HFFc6 (cell line): Measurements from ENCODE around the gene MYH1. TPM values are rescaled to one million over a fixed set of nuclear protein-coding genes. Genes with fewer than 3 reads are reported as not detected.

ENCODE experiments used
- DNase-seq: peaks from one replicate; pipeline ENCODE4 v3.0.0-alpha.2; 2018
- H3K27ac Mint-ChIP-seq: 2 replicates; pipeline ENCODE4 v1.8.0; 2020; ENCODE audit warnings: mild to moderate bottlenecking, mixed read lengths
- H3K27me3 Mint-ChIP-seq: 2 replicates; pipeline ENCODE4 v1.8.0; 2021; ENCODE audit warnings: mild to moderate bottlenecking, moderate library complexity, mixed read lengths; ENCODE audit not compliant: insufficient read depth
- H3K36me3 Mint-ChIP-seq: 2 replicates; pipeline ENCODE4 v1.8.0; 2021; ENCODE audit warnings: low read depth, mixed read lengths
- H3K4me1 Mint-ChIP-seq: 2 replicates; pipeline ENCODE4 v1.8.0; 2020; ENCODE audit warnings: low read depth, mixed read lengths
- H3K4me3 Mint-ChIP-seq: 2 replicates; pipeline ENCODE4 v1.8.0; 2020; ENCODE audit warnings: mild to moderate bottlenecking, moderate library complexity, mixed read lengths
- H3K9me3 Mint-ChIP-seq: 2 replicates; pipeline ENCODE4 v1.8.0; 2020; ENCODE audit warnings: mild to moderate bottlenecking, mixed read lengths
- long read RNA-seq: library from polyadenylated mRNA; unstranded; transcript quantifications from one replicate; pipeline ENCODE4 v2.0.0, GENCODE V29; 2019
- total RNA-seq, 6 experiments: library from RNA; stranded (reverse); fragmentation: NEBNext Ultra II Directional; extraction: Animal tissue kit (Norgen Biotek cat#: 25700); gene quantifications; 2 replicates in 1 of 6; 3 replicates in 5 of 6; pipeline ENCODE4 v1.2.3, GENCODE V29; 2021
- TF ChIP-seq, protein P1 (sequence below): fragments of 200-600 bp; sonication (generic); IDR thresholded peaks from 2 replicates; pipeline ENCODE4 v1.5.0; 2021; ENCODE audit warnings: antibody characterized with exemption, mild to moderate bottlenecking

Gene MYH1
- not detected for total RNA-seq
- long read RNA-seq = 0 reads

DNA sequence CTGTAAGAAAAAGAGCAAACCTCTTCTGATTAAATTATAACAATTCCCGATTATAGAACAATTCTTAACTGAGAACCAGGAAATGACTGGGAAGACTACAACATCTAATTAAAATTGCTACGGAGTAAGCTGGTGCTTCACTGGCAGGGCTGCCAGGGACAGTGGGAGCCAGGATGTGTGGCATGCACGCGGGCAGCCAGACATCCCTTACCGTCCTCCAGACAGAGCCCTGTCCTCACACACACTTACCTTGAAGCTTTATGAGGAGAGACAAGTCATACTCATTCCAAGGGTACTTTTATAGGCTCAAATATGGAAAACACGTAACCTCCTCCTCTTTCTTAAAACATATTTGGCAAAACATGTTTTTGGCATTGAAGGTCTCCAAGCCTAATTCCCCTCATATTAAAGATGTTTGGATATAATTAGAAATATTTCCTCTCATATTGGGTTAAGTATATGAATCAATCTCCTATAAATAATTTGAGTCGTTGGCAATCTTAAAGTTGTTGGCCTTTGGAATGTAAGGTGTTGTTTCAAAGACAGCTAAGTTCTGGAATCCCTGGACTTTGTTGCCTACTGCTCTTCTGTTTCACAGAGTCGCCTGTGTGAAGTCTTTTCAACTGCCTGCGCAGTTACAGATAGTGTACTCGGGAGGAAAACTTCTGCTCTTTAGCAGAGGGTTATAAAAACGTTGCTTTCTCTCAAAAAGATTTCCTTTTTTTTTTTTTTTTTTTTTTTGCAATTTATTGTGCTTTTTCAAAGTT is at the start of gene MYH1:
Gene MYH1 (minus strand): TSS at position 272 of the 767 bp plus-strand sequence. CDS start 1,900 bp downstream, outside the sequence.
- TF ChIP-seq, protein P1, sequence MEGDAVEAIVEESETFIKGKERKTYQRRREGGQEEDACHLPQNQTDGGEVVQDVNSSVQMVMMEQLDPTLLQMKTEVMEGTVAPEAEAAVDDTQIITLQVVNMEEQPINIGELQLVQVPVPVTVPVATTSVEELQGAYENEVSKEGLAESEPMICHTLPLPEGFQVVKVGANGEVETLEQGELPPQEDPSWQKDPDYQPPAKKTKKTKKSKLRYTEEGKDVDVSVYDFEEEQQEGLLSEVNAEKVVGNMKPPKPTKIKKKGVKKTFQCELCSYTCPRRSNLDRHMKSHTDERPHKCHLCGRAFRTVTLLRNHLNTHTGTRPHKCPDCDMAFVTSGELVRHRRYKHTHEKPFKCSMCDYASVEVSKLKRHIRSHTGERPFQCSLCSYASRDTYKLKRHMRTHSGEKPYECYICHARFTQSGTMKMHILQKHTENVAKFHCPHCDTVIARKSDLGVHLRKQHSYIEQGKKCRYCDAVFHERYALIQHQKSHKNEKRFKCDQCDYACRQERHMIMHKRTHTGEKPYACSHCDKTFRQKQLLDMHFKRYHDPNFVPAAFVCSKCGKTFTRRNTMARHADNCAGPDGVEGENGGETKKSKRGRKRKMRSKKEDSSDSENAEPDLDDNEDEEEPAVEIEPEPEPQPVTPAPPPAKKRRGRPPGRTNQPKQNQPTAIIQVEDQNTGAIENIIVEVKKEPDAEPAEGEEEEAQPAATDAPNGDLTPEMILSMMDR = no peak
- no peak within 1 kb of the TSS for H3K4me3 Mint-ChIP-seq
- H3K4me1 Mint-ChIP-seq = no peaks in the 10 kb centered on the region
- H3K27ac Mint-ChIP-seq = no peak within 1 kb of the TSS
- peaks cover 8% of the 10 kb centered on the region for H3K9me3 Mint-ChIP-seq
- no peaks in the 10 kb centered on the region for H3K36me3 Mint-ChIP-seq
- DNase-seq = no peak
- H3K27me3 Mint-ChIP-seq = no peaks in the 10 kb centered on the region; the same call in 1 of the 2 replicates

DNA sequence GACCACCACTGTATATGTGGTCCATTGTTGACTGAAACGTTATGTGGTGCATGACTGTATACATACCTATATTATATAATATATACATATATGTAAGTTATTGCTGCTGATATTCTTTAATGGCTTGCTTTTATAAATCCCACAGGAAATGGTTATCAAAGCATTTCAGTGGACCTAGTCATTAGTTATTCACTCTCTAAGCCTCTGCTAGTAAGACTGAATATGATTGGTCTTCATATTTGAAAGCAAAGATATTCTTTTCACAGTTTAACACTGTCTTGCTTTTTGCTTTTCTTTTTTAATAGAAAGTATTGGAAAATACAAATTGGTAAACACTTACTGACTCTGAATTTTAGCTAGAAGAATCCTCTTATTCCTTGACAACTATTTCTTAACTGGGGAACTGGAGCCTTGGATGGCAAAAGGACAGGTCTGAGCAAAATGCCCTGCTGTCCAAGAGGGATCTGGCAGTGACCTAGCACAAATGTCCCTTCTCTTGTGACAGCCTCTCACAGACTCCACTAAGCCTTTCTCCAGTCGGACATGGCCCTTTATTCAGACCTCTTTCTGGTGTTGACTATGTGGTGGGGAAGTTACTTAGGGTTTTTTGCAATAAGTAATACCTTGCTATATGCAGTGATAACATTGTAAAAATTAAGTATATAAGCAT is 45.8 kb upstream of the MYH1 start:
- no peak overlapping the region for H3K4me3 Mint-ChIP-seq
- DNase-seq = no peak
- H3K36me3 Mint-ChIP-seq = no peaks in the 10 kb centered on the region
- H3K27ac Mint-ChIP-seq = no peak overlapping the region
- TF ChIP-seq, protein P1 = no peak
- H3K4me1 Mint-ChIP-seq = no peaks in the 10 kb centered on the region
- H3K9me3 Mint-ChIP-seq = no peaks in the 10 kb centered on the region
- H3K27me3 Mint-ChIP-seq = peaks cover 1% of the 10 kb centered on the region; the same call in 1 of the 2 replicates

DNA sequence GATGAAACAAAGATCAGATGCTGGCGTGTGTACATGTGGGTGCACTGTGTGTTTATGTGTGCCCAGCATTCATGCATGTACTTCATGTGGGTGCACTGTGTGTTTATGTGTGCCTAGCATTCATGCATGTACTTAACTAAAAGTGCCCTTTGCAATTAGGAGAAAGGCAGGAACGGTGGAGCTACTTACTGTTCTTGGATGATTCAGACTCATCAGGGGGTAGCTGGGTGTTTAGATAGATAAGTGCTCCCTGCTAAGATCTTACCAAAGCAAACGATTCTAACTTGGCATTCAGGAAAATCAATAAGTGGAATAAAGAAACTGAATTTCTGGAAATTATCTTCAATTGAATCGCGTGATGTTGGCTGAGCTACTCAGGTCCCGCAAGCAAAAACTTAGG is 39.7 kb upstream of the MYH1 start:
- no peak for DNase-seq
- no peak overlapping the region for H3K27ac Mint-ChIP-seq
- TF ChIP-seq, protein P1 = no peak

DNA sequence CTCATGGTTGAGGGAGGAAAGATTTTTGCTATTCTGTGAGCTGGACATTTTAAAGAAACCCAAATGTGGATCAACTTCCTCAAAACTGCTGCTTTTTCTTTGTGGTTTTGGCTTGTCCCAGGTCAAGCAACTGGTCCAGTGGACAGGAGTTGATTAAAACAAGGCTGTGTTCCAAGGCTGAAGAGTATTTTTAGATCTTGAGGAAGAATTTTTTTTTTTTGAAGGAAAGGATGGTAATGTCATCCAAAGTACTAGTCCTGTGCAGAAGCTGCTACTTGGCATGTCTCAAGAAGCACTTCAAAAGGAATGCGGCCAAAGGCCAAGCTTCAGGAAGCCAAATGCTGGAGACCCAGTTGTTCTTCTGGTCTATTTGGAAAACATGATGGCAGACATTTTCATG is 39.1 kb upstream of the MYH1 start:
- no peaks in the 10 kb centered on the region for H3K36me3 Mint-ChIP-seq
- H3K9me3 Mint-ChIP-seq = peaks cover 5% of the 10 kb centered on the region; the same call in 1 of the 2 replicates
- DNase-seq = no peak
- TF ChIP-seq, protein P1 = no peak
- H3K27ac Mint-ChIP-seq = no peak overlapping the region
- H3K4me1 Mint-ChIP-seq = no peaks in the 10 kb centered on the region; the same call in 1 of the 2 replicates
- no peaks in the 10 kb centered on the region for H3K27me3 Mint-ChIP-seq
- H3K4me3 Mint-ChIP-seq = no peak overlapping the region

More for the DNA sequence above, 39.7 kb upstream of the MYH1 start:
- Mint-ChIP-seq H3K4me3 (no peak overlapping the region), H3K36me3 (no peaks in the 10 kb centered on the region), H3K27me3 (no peaks in the 10 kb centered on the region), H3K4me1 (no peaks in the 10 kb centered on the region; the same call in 1 of the 2 replicates), H3K9me3 (peaks cover 5% of the 10 kb centered on the region; the same call in 1 of the 2 replicates)

DNA sequence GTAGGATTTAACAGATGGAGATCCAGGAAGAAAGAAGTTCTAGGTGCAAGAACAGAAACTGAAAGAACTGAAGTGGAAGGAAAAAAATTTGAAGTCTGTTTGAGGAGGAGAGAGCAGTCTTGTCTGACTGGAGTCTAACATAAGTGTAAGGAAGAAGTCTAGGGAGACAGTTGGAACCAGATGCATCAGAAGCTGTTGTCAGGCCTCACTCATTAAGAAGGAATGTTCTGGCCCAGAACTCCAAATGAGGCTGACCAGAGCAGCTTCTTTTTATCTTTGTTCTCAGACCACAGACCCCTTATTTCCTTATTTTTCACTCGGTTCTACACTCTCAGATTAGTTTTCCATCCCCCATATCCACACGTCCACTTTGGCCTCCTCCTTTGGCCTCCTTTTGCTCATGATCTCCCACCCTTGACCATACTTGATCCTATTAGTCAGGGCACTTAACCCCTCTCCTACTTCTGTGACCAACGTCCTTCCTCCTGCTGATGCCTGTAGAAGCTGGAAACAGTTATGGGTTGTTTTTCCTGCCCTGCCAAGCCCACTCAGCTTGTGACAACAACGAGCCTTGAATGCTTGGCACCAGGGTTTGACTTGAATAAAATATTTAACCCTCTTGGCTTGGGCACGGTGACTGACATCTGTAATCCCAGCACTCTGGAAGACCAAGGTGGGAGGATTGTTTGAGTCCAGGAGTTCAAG is 38.1 kb upstream of the MYH1 start:
- TF ChIP-seq, protein P1 = no peak
- H3K9me3 Mint-ChIP-seq = peaks cover 5% of the 10 kb centered on the region; the same call in 1 of the 2 replicates
- H3K4me1 Mint-ChIP-seq = no peaks in the 10 kb centered on the region; the same call in 1 of the 2 replicates
- DNase-seq = no peak
- H3K27ac Mint-ChIP-seq = peak overlapping the region; percentile 17; the same call in 1 of the 2 replicates
- H3K36me3 Mint-ChIP-seq = no peaks in the 10 kb centered on the region
- H3K27me3 Mint-ChIP-seq = no peaks in the 10 kb centered on the region
- H3K4me3 Mint-ChIP-seq = no peak overlapping the region
